IPS DF 4.7 (cell line): ENCODE results near the gene YEATS4.
A peak's percentile ranks its signal among the peaks of the same experiment; 100 is the strongest.
"Not testable (repeated sequence)": the region's sequence is repeated elsewhere in the genome, so short reads cannot be mapped to it uniquely, and the experiment has no call there.

Source experiments
- DNase-seq: peaks from one replicate; pipeline ENCODE4 v3.0.0-alpha.2; 2013; ENCODE audit warnings: low spot score; ENCODE audit errors: extremely low read depth

Gene YEATS4

DNA sequence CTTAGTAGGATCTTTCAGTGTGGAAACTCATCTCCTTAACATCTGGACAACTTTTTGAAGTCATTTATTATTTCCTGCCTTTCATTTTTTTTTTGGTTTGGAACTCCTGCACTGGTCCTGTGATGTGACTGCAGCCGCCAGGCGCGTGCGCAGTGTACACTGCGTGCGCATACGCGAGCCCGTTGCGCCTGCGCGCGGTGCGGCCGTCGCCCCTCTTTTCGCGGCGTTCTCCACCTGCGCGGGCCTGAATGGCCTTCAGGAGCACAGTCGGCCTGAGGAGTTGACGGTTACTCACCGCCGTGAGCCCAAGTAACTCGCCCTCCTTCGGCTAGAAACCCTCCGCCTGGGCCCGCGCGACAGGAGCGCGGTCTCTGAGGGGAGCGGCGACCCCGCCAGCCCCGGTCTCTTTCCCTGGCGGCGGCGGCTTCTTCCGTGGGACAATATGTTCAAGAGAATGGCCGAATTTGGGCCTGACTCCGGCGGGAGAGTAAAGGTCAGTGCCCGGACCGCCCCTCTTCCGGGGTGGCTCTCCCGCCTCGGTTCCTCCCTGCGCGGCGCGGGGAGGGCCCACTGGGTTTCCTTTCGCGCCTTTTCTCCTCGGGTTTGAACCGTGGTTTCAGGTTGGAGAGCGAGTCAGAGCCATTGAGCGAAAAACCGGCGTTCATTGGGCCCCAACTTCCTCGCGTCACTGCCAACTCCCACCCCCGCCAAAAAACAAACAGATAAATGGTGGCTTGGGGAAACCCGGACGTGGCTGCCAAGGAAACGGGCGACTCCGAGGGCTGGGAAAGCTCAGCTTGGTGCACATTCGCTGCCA, at the start of gene YEATS4:
Gene YEATS4 (plus strand): TSS at position 213 of the 817 bp plus-strand sequence. CDS start 230 bp downstream, at position 443.
- peak; percentile 60 for DNase-seq

GRCh38 chr12:69313209-69313608, 46.3 kb upstream of the YEATS4 start:
- DNase-seq, result no peak

DNA sequence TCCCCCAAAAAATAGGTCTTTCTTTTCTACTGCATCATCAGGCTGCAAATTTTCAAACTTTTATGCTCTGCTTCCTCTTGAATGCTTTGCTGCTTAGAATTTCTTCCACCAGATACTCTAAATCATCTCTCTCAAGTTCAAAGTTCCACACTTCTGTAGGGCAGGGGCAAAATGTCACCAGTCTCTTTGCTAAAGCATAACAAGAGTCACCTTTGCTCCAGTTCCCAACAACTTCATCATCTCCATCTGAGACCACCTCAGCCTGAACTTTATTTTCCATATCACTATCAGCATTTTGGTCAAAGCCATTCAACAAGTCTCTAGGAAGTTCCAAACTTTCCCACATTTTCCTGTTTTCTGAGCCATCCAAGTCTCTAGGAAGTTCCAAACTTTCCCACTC, 42.8 kb upstream of the YEATS4 start:
- DNase-seq, result not testable (repeated sequence)

DNA sequence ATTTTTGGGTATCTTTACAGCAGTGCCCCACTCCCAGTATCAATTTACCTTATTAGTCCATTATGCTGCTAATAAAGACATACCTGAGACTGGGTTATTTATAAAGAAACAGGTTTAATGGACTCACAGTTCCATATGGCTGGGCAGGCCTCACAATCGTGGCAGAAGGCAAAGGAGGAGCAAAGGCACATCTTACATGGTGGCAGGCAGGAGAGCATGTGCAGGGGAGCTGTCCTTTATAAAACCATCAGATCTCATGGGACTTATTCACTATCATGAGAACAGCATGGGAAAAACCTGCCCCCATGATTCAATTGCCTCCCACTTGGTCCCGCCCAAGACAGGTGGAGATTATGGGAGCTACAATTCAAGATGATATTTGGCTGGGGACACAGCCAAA, 42.3 kb upstream of the YEATS4 start:
- DNase-seq, result not testable (repeated sequence)

- no peak for DNase-seq
Measured at GRCh38 chr12:69318225-69318624, 41.3 kb upstream of the YEATS4 start.

DNA sequence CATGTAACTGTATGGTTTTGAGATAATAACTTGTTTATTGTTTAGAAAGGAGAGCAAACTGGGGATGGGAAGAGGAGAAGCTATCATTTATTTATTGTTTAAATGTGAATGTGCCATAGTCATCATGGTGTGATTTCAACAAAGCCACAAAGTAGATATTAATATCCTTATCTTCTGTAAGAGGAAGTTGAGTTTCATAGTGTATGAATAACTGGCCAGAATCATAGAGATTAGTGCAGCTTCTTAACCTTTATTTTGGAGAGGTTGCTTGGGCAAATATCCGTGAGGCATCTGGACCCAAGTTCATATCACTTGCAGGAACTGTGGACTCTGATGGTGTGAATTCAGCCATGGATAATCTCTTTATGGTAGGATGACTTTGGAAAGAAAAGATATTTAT, 38.2 kb upstream of the YEATS4 start:
- DNase-seq, result no peak

- DNase-seq, result no peak
Measured at GRCh38 chr12:69324797-69325466, 34.6 kb upstream of the YEATS4 start.

GRCh38 chr12:69328426-69328825, 31.1 kb upstream of the YEATS4 start:
- DNase-seq, result no peak

DNA sequence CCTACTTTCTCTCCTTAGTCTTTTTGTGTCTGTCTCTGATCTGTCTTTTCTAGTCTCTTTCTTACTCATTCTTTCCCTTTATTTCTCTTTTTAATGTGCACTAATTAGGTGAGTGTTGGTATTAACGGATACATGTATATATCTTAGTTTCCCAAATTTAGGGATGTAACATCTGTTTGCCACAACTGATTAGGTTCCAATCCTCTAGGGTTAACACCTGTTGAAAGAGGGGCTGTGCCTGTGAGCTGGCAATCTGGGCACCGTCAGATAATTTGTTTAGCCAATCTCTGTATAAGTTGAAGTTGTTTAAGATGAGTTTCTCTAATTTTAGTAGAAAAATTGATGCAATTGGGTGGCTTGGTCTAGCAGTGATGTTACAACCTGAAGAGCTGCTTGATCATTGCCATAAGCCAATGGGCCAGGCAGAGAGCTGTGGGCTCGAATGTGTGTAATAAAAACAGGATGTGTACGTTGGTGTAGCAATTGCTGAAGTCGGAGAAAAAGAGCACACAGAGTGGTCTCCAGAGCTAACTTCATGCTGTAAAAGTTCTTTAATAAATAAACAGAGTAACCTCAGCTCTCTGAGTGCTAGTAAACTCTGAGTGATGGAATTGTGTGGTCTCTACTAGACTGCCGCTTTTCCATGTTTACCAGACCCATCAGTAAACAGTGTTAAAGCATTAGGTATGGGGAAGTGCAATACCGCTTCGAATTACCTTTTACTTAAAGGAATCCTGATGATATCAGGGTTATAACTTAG, 29.7 kb upstream of the YEATS4 start:
- DNase-seq, result no peak

GRCh38 chr12:69330475-69331473, 28.8 kb upstream of the YEATS4 start:
- no peak for DNase-seq

DNA sequence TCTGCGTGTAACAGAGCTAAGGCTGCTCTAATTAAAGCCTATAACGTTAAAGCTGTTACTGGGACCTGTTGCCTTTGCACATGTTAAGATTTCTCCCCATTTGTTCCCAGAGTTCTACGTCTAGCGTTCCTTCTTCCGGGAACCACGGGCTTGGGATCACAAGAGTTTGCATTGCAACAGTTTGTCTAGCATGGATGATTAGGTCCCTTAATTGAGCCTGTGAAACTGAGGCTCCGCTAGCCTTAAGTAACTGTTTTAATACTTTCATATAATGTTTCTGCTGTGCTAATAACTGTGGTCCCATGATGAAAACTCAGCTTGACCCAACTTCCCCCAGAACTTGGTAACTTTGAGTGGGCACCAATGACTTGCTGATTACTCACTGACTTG, 28.0 kb upstream of the YEATS4 start:
- DNase-seq, result no peak

DNA sequence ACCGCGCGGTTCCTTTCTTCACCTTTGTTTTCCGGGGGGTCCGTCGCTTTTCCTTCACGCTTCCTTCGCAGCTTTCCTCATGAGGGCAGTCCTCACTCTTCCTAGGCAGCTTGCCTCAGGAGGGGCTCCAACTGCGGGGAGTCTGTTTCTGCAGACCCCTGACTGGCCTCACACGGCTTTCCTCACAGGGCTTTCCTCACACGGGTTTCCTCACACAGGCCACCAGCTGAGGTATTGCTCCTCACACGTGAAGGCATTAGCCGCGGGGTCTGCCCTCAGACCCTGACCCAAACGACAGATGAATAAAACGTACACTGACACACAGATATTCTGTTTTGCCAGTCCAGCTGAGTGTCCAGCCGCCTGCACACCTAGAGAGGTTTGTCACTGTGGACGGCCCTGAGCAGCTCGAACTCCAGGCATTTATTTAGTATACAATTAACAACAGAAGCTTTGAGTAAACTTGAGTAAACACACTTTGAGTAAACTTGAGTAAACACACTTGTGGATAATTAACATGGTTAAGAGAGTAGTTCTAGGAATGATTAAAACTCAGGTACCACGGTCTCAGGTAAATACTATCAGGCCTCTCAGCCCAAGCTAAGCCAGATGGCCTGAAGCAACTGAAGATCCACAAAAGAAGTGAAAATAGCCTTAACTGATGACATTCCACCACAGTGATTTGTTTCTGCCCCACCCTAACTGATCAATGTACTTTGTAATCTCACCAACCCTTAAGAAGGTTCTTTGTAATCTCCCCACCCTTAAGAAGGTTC, 27.4 kb upstream of the YEATS4 start:
- no peak for DNase-seq

DNA sequence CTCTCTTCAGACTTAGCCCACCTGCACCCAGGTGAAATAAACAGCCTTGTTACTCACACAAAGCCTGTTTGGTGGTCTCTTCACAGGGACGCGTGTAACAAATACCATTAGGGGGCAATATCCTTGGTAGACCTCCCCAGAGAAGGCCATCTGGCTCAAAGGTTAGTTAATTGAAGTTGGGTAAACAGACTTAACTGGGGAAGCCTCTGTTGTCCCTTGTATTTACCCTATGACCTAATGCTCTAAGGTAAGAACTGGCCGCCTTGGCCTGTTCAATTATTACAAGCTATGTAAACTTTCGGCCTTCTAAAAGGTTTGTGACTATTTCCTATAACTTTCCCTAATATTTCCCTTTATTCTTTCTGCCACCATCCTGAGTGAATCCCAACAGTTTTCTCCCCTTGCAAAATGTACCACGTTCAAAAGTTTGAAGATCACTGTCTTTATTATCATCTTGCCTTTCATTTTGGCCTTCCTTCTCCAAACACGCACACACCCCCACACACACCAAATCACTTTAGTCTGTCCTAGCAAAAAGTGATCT, 26.7 kb upstream of the YEATS4 start:
- no peak for DNase-seq

DNA sequence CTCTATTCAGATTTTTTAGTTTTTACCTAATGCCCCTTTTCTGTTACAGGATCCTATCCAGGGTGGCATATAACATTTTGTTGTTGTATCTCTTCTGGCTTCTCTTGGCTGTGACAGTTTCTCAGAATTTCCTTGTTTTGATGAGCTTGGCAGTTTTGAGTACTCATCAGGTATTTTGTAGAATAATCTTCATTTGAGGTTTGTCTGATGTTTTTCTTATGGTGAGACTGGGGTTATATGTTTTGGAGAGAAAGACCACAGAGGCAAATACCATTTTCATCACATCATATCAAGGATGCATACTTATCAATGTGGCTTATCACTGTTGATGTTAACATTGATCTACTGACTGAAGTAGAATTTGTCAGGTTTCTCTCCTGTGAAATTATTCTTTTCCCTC, 25.4 kb upstream of the YEATS4 start:
- DNase-seq, result no peak

DNA sequence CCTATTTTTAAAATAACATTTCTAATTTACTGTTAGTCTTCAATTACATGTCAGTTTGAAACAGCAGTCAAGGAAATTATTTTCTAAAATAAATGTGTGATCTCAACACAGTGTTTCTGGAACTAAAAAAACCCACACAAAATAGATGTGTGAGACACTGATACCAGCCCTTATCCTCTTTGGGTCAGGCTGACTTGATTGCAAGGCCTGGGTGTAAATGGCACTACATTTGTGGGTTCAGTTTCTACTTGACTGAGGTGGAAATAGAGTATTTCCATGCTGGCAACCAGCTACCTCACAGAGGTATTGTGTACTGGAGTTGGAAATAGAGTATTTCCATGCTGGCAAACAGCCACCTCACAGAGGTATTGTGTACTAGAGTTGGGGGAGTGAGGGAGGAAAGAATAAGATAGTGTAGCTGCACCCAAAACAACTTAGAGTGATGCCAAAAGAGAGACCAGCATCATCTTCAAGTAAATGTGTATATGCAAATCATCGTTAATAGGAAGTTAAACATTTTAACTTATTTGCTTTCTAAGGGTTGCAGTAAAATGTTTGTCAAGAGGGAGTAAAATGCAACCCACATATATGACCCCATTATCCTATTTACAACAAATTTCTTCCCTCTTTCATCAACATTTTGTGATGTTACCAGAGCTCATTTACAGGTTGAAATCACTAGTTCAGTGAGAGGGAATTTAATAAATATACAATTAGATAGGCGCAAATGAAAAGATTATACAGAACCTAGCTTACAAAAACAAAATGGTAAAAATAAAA, 22.0 kb upstream of the YEATS4 start:
- DNase-seq, result no peak

GRCh38 chr12:69338120-69338859, 21.3 kb upstream of the YEATS4 start:
- DNase-seq, result no peak

DNA sequence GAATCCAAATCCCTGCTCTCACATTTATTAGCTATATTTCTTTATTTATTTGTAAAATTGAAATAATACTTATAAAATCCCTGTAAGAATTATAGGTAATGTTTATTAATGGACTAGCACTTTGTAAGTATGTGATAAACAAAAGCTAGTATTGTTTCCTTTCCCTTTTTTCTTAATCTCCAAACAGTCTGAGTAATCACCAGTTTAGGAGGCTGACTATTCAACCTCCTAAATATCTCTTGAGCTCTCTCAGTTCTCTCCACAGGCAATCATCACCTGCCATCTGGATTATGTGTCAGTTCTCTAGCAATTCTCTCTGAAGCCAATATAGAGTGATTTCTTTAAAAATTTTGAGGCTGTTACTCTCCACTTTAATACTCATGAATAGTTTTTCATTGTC, 20.6 kb upstream of the YEATS4 start:
- DNase-seq, result no peak

- DNase-seq, result no peak
Measured at GRCh38 chr12:69339999-69340398, 19.5 kb upstream of the YEATS4 start.
